IPS-18a (cell line): ENCODE results near the gene DCUN1D1.

ENCODE experiments used
- H3K27ac ChIP-seq: one replicate; pipeline ENCODE4 v1.5.1; 2013; ENCODE audit warnings: low read length
- H3K27me3 ChIP-seq: one replicate; pipeline ENCODE4 v1.6.1; 2013; ENCODE audit warnings: mild to moderate bottlenecking, low read length; ENCODE audit not compliant: control insufficient read depth, insufficient read depth
- H3K36me3 ChIP-seq: one replicate; pipeline ENCODE4 v1.6.1; 2013; ENCODE audit warnings: low read depth, low read length; ENCODE audit not compliant: control insufficient read depth
- H3K4me1 ChIP-seq: one replicate; pipeline ENCODE4 v1.6.1; 2013; ENCODE audit warnings: low read depth, low read length; ENCODE audit not compliant: control insufficient read depth
- H3K4me3 ChIP-seq: one replicate; pipeline ENCODE4 v1.5.1; 2013; ENCODE audit warnings: low read length
- H3K9ac ChIP-seq: one replicate; pipeline ENCODE4 v1.6.1; 2013; ENCODE audit warnings: mild to moderate bottlenecking, low read length, moderate library complexity
- H3K9me3 ChIP-seq: one replicate; pipeline ENCODE4 v1.6.1; 2013; ENCODE audit warnings: low read depth, low read length; ENCODE audit not compliant: control insufficient read depth

DCUN1D1 gene

DNA sequence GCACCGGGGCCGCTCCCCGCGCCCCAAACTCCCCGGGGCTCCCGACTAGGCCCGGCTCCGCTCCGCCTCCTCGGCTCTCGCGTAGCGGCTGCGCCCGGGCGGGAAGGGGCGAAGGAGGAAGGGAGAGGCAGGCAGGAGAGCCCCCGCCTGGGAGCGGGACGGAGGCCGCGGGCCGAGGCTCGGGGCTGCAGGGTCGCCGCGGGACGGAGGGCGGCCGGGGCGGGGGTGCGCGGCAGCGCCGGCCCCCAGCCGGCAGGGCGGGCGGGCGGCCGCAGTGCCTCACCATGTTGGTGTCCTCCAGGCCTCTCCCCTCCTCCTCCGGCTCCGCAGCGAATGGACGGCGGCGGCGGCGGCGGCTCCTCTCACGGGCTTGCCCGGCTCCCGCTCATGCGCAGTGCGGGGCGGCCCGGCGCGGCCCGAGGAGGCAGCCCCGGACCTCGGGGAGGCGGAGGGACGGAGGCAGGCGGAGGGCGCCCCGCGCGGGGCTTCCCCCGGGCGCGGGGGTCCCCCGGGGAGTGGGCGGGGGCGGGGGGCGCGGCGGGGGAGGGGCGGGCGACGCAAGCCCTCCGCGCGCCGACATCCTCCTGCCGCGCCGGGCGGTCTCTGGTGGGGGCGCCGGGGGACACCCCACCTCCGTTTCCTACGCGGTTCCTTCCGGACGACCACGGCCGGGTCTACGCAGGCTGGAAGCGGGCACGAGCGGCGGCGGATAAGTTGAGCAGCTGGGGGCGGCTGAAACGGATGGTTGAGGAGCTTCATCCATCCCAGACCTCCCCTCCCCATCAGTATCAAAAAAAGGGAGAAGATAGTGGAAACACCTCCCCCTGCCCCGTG, at the start of gene DCUN1D1:
Gene DCUN1D1, minus strand, starts transcription at position 335 of the 834 bp plus-strand sequence. Its CDS starts 49 bp downstream, at position 286.
- Histone ChIP-seq H3K9me3 (no peaks in the 10 kb centered on the region), H3K36me3 (no peaks in the 10 kb centered on the region), H3K27ac (no peak within 1 kb of the TSS), H3K4me1 (peaks cover 19% of the 10 kb centered on the region), H3K4me3 (peak within 1 kb of the TSS; percentile 96), H3K27me3 (no peaks in the 10 kb centered on the region), H3K9ac (peak within 1 kb of the TSS; percentile 84)

GRCh38 chr3:183028416-183028815, 48.1 kb upstream of the DCUN1D1 start:
- Histone ChIP-seq H3K27me3 (no peaks in the 10 kb centered on the region), H3K9me3 (no peaks in the 10 kb centered on the region), H3K9ac (no peak overlapping the region), H3K4me1 (no peaks in the 10 kb centered on the region), H3K4me3 (no peak overlapping the region), H3K36me3 (peaks cover 11% of the 10 kb centered on the region), H3K27ac (no peak overlapping the region)

GRCh38 chr3:183027276-183027675, 46.9 kb upstream of the DCUN1D1 start:
- no peaks in the 10 kb centered on the region for H3K27me3 ChIP-seq
- no peak overlapping the region for H3K4me3 ChIP-seq
- no peak overlapping the region for H3K27ac ChIP-seq
- no peak overlapping the region for H3K9ac ChIP-seq
- H3K4me1 ChIP-seq: no peaks in the 10 kb centered on the region
- H3K9me3 ChIP-seq: no peaks in the 10 kb centered on the region
- peaks cover 8% of the 10 kb centered on the region for H3K36me3 ChIP-seq

DNA sequence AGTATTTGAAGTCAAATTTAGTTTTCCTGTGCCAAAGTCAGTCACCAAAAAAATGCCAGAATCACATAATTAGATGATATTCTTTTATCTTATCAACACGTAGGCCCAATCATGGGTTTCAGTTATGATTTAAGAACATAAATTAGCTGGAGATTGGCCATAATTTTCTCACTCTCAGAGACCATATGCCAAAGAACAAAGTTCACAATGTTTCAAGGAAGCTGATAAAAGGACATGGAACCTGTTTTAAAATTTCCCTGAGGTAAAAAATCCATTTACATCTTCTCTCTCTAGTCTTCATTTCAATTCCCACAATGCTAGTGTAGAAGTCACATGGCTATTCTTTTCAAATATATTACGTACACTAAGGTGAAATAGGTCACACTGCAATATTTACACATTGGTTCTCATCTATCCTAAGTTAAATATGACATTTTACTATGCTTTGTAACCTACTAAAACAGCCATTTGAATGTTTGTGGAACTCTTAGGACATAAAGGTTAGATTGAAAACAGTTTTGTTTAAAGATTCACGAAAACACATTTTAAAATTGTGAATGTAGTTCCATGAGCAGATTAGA, 42.7 kb upstream of the DCUN1D1 start:
- peaks cover 24% of the 10 kb centered on the region for H3K36me3 ChIP-seq
- no peak overlapping the region for H3K27ac ChIP-seq
- H3K4me1 ChIP-seq: no peaks in the 10 kb centered on the region
- H3K9ac ChIP-seq: no peak overlapping the region
- no peaks in the 10 kb centered on the region for H3K27me3 ChIP-seq
- no peaks in the 10 kb centered on the region for H3K9me3 ChIP-seq
- H3K4me3 ChIP-seq: no peak overlapping the region

DNA sequence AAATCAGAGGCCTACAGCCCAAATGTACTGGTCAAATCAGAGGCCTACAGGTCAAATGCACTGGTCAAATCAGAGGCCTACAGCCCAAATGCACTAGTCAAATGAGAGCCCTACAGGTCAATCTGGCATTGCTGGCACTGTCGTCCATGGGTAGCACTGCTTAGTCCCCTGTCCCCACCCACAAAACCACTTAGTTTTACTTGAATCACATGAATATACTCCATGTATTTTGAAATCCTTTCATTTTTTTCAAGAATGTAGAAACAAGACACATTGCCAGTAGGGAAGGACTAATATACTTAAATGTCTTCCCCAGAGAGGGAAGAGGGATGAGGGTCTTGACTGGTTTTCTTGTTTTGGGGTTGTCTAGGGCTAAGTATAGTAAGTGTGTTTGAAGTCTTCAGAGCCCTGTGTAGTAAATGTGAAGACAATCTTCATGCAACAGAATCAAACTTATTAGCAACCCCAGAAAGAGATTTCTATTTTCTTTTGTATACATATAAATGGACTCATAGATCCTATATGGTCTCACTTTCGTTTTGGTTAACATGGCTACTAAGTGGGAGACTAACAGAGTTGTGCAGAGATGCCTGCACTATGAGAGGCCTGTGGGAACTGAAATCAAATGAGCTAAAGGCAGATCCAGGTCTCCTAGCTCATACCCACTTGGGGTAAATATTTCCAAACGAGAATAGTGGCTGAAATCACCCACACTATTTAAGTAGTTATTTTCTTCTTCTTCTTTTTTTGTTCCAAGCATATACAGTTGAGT, 38.3 kb upstream of the DCUN1D1 start:
- no peaks in the 10 kb centered on the region for H3K27me3 ChIP-seq
- H3K9me3 ChIP-seq: no peaks in the 10 kb centered on the region
- no peak overlapping the region for H3K27ac ChIP-seq
- H3K9ac ChIP-seq: no peak overlapping the region
- H3K4me3 ChIP-seq: no peak overlapping the region
- H3K36me3 ChIP-seq: peaks cover 33% of the 10 kb centered on the region
- H3K4me1 ChIP-seq: no peaks in the 10 kb centered on the region

DNA sequence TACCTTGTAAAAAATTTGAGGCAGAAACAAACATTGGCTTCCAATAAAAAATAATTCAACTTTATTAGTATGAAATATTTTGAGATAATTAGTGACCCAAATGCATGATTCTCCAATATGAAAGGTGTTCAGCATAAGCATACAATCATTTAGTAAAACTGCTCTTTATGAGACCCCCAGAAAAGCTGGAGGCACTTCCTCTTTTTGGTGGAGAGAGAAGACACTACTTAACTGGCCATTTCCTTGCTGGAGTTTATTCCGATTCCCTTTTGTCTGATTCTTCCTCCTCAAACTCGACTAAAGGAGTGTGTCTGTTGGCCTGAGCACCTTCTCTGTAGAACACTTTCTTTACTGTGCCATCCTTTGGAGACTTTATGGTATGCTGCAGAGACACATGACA, 34.8 kb upstream of the DCUN1D1 start:
- H3K36me3 ChIP-seq: peaks cover 21% of the 10 kb centered on the region
- no peak overlapping the region for H3K4me3 ChIP-seq
- H3K27ac ChIP-seq: no peak overlapping the region
- no peaks in the 10 kb centered on the region for H3K27me3 ChIP-seq
- H3K9ac ChIP-seq: no peak overlapping the region
- H3K9me3 ChIP-seq: no peaks in the 10 kb centered on the region
- peaks cover 3% of the 10 kb centered on the region for H3K4me1 ChIP-seq

DNA sequence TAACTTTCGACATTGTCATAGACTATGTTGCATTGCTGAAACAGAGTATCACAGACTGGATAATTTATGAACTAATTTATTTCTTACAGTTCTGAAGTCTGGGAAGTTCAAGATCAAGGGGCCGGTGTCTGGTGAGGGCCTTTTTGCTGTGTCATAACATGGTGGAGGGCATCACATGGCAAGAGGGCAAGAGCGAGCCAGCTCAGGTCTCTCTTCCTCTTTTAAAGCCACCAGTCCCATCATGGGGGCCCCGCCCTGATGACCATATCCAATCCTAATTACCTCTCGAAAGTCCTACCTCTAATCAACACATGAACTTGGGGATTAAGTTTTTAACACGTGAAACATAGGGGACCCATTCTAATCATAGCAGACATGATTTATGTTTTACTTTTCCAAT, 33.5 kb upstream of the DCUN1D1 start:
- Histone ChIP-seq H3K4me3 (no peak overlapping the region), H3K36me3 (peaks cover 9% of the 10 kb centered on the region), H3K9ac (no peak overlapping the region), H3K4me1 (peaks cover 3% of the 10 kb centered on the region), H3K9me3 (no peaks in the 10 kb centered on the region), H3K27me3 (no peaks in the 10 kb centered on the region), H3K27ac (no peak overlapping the region)

DNA sequence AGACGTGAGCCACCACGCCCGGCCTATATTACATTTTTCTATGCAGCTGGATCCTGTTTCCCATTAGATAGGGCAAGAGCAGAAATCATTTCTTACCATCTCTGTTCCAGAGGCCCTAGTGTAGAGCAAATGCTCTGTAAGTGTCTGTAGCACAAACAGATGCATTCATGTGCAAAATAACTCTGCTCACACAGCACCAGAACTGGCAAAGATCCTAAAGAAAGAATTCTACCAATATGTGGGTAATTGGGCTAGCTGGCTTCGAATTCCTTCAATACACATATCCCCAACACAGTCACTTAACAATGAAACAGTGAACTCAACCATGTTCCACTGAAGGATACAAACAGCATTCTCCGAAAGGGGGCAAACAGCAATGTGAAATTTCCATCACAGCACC, 32.7 kb upstream of the DCUN1D1 start:
- Histone ChIP-seq H3K9me3 (no peaks in the 10 kb centered on the region), H3K27ac (no peak overlapping the region)

DNA sequence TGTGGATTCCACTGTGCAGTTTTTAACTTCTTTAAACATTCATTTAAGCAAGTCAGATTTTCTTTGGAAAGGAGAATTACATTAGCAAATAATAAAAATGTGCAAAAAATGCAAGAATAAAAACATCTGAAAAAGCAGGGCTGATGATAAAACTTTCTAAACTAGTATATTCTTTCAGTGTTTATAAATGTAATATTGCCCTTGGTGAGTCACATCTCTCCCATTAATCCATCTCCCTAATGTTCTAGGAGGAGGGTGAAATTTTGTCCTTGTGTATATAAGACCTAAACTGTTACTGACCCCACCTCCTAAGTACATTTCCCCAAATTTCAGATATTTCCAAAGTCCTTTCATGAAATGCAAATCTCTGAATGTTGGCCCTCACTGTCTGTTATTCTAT, 28.5 kb upstream of the DCUN1D1 start:
- Histone ChIP-seq H3K27ac (no peak overlapping the region), H3K4me1 (peaks cover 12% of the 10 kb centered on the region), H3K27me3 (no peaks in the 10 kb centered on the region), H3K9me3 (no peaks in the 10 kb centered on the region), H3K9ac (no peak overlapping the region), H3K4me3 (no peak overlapping the region), H3K36me3 (no peaks in the 10 kb centered on the region)

More for the DNA sequence above, 32.7 kb upstream of the DCUN1D1 start:
- Histone ChIP-seq H3K36me3 (peaks cover 9% of the 10 kb centered on the region), H3K4me1 (peaks cover 3% of the 10 kb centered on the region), H3K4me3 (no peak overlapping the region), H3K9ac (no peak overlapping the region), H3K27me3 (no peaks in the 10 kb centered on the region)

DNA sequence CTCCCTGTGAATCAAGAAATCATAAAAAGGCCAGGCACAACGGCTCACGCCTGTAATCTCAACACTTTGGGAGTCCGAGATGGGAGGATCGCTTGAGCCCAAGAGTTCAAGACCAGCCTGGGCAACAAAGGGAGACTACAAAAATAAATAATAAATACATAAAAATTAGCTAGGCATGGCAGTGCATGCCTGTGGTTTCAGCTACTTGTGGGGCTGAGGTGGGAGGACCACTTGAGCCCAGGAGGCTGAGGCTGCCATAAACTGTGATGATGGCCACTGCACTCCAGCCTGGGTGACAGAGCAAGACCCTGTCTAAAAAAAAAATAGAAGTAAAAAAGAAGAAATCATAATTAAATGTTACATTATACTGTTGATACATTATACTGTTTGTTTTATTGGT, 28.0 kb upstream of the DCUN1D1 start:
- H3K27ac ChIP-seq: no peak overlapping the region

GRCh38 chr3:183006396-183007002, 26.2 kb upstream of the DCUN1D1 start:
- Histone ChIP-seq H3K9ac (no peak overlapping the region), H3K9me3 (no peaks in the 10 kb centered on the region), H3K27me3 (no peaks in the 10 kb centered on the region), H3K27ac (no peak overlapping the region), H3K4me3 (no peak overlapping the region), H3K36me3 (no peaks in the 10 kb centered on the region), H3K4me1 (peaks cover 9% of the 10 kb centered on the region)

More for the DNA sequence above, 28.0 kb upstream of the DCUN1D1 start:
- Histone ChIP-seq H3K36me3 (no peaks in the 10 kb centered on the region), H3K27me3 (no peaks in the 10 kb centered on the region), H3K9ac (no peak overlapping the region), H3K9me3 (no peaks in the 10 kb centered on the region), H3K4me1 (peaks cover 11% of the 10 kb centered on the region), H3K4me3 (no peak overlapping the region)
